IMR-90 (cell line): ENCODE data around the gene ANK2. TPM values are rescaled to one million over a fixed set of nuclear protein-coding genes. Genes with fewer than 3 reads are reported as not detected.

Source experiments
- ATAC-seq: fragments of 200-7000 bp; cut with Tn5 transposase; 2 replicates; pipeline ENCODE4 v1.9.1; 2020; ENCODE audit warnings: low read depth, mild to moderate bottlenecking, moderate library complexity
- BruUV-seq: library from RNA; stranded (reverse); fragments of 400-500 nt; replicated peaks from 2 replicates; lab custom pipeline; 2021; lab: Mats Ljungman, UMichigan
- CTCF ChIA-PET: fragments of 300-600 bp; formaldehyde crosslinking; extraction: SDS; loops from one replicate; lab custom pipeline; 2021; ENCODE audit warnings: antibody characterized with exemption; lab: Yijun Ruan, JAX
- POLR2A ChIA-PET: fragments of 300-600 bp; sonication (Branson Sonifier 250); formaldehyde crosslinking; loops from one replicate; lab custom pipeline; 2022; ENCODE audit warnings: antibody characterized with exemption; ENCODE audit not compliant: unreplicated experiment; lab: Charles Lee
- DNase-seq: peaks from one replicate; pipeline ENCODE4 v3.0.0; 2013
- H2AFZ ChIP-seq: replicated peaks from 2 replicates; pipeline ENCODE3; 2013; ENCODE audit warnings: low read length, mild to moderate bottlenecking; ENCODE audit not compliant: poor library complexity
- H2AK5ac ChIP-seq: 2 replicates; pipeline ENCODE4 v1.6.1; 2013; ENCODE audit warnings: low read depth, low read length, inconsistent platforms
- H2AK9ac ChIP-seq: replicated peaks from 2 replicates; pipeline ENCODE3; 2013; ENCODE audit warnings: mild to moderate bottlenecking, low read depth, low read length, moderate library complexity; ENCODE audit not compliant: poor library complexity
- H2BK120ac ChIP-seq: 2 replicates; pipeline ENCODE4 v1.6.1; 2013; ENCODE audit warnings: low read depth, low read length, inconsistent platforms
- H2BK15ac ChIP-seq: 3 replicates; pipeline ENCODE4 v1.6.1; 2013; ENCODE audit warnings: low read depth, low read length, inconsistent platforms
- H2BK20ac ChIP-seq: 2 replicates; pipeline ENCODE4 v1.6.1; 2013; ENCODE audit warnings: low read depth, mild to moderate bottlenecking, inconsistent platforms, low read length, moderate library complexity
- H2BK5ac ChIP-seq: 2 replicates; pipeline ENCODE4 v1.6.1; 2013; ENCODE audit warnings: mild to moderate bottlenecking, low read depth, low read length, inconsistent platforms; ENCODE audit not compliant: poor library complexity, severe bottlenecking
- H3K14ac ChIP-seq: replicated peaks from 2 replicates; pipeline ENCODE4 v1.6.1; 2013; ENCODE audit warnings: low read depth, low read length, inconsistent platforms
- H3K18ac ChIP-seq: 2 replicates; pipeline ENCODE4 v1.6.1; 2013; ENCODE audit warnings: low read depth, low read length, control low read depth
- H3K23ac ChIP-seq: 2 replicates; pipeline ENCODE4 v1.6.1; 2013; ENCODE audit warnings: low read depth, low read length, inconsistent platforms
- H3K27ac ChIP-seq: 2 replicates; pipeline ENCODE4 v1.5.1; 2013; ENCODE audit warnings: mild to moderate bottlenecking, control low read depth, low read length; ENCODE audit not compliant: insufficient read depth
- H3K27me3 ChIP-seq: 2 replicates; pipeline ENCODE4 v1.6.1; 2013; ENCODE audit warnings: low read length; ENCODE audit not compliant: control insufficient read depth, insufficient read depth
- H3K36me3 ChIP-seq: 2 replicates; pipeline ENCODE4 v1.6.1; 2013; ENCODE audit warnings: low read length, mixed read lengths; ENCODE audit not compliant: control insufficient read depth, insufficient read depth
- H3K4ac ChIP-seq: 2 replicates; pipeline ENCODE4 v1.6.1; 2013; ENCODE audit warnings: low read depth, low read length, inconsistent platforms
- H3K4me1 ChIP-seq: 2 replicates; pipeline ENCODE4 v1.6.1; 2013; ENCODE audit warnings: low read length, mixed read lengths; ENCODE audit not compliant: control insufficient read depth, insufficient read depth
- H3K4me2 ChIP-seq: 2 replicates; pipeline ENCODE4 v1.6.1; 2013; ENCODE audit warnings: low read depth, mild to moderate bottlenecking, control low read depth, low read length, moderate library complexity
- H3K4me3 ChIP-seq: 2 replicates; pipeline ENCODE4 v1.5.1; 2013; ENCODE audit warnings: low read depth, mild to moderate bottlenecking, control low read depth, low read length, moderate library complexity; ENCODE audit not compliant: insufficient read depth
- H3K56ac ChIP-seq: 2 replicates; pipeline ENCODE4 v1.6.1; 2013; ENCODE audit warnings: low read length, inconsistent platforms; ENCODE audit not compliant: insufficient read depth; ENCODE audit errors: extremely low read depth
- H3K79me1 ChIP-seq, 2 experiments: 2 replicates each; pipeline ENCODE4 v1.6.1; 2013; ENCODE audit warnings: low read length in 2 of 2, inconsistent platforms in 1 of 2, low read depth in 1 of 2
- H3K9ac ChIP-seq: 2 replicates; pipeline ENCODE4 v1.6.1; 2013; ENCODE audit warnings: low read depth, low read length, control low read depth
- H3K9me1 ChIP-seq: 2 replicates; pipeline ENCODE4 v1.6.1; 2013; ENCODE audit warnings: low read length, inconsistent platforms; ENCODE audit not compliant: insufficient read depth
- H3K9me3 ChIP-seq: 2 replicates; pipeline ENCODE4 v1.6.1; 2013; ENCODE audit warnings: low read length; ENCODE audit not compliant: control insufficient read depth, insufficient read depth
- H4K20me1 ChIP-seq: 2 replicates; pipeline ENCODE4 v1.6.1; 2013; ENCODE audit warnings: low read length, inconsistent platforms; ENCODE audit not compliant: insufficient read depth
- H4K5ac ChIP-seq: 2 replicates; pipeline ENCODE4 v1.6.1; 2013; ENCODE audit warnings: mild to moderate bottlenecking, low read depth, low read length, control low read depth
- H4K8ac ChIP-seq, 2 experiments: 2 replicates each; pipeline ENCODE4 v1.6.1; 2013; ENCODE audit warnings: low read depth in 2 of 2, low read length in 2 of 2, control low read depth in 1 of 2, inconsistent platforms in 1 of 2
- H4K91ac ChIP-seq: 2 replicates; pipeline ENCODE4 v1.6.1; 2013; ENCODE audit warnings: low read depth, low read length, inconsistent platforms; ENCODE audit not compliant: insufficient read depth
- BHLHE40 ChIP-seq: fragments of 150-350 bp; IDR thresholded peaks from 2 replicates; pipeline ENCODE4 v1.6.1; 2016; ENCODE audit warnings: mild to moderate bottlenecking, low read depth, low read length
- CHD1 ChIP-seq: IDR thresholded peaks from 2 replicates; pipeline ENCODE4 v1.6.1; 2012; ENCODE audit warnings: low read depth, low read length, improper control_type of control experiment
- MAZ ChIP-seq: IDR thresholded peaks from 2 replicates; pipeline ENCODE4 v1.6.1; 2012; ENCODE audit warnings: low read depth, mild to moderate bottlenecking, low read length, improper control_type of control experiment, moderate library complexity, borderline replicate concordance
- RFX5 ChIP-seq: IDR thresholded peaks from 2 replicates; pipeline ENCODE4 v1.8.0; 2012; ENCODE audit warnings: low read depth, mild to moderate bottlenecking, low read length, moderate library complexity
- WGBS, 2 experiments: methylation state at CpG; one replicate each; pipeline versions ENCODE4 v1.1.5 to v1.1.7; 2013; ENCODE audit warnings: missing lambda C conversion rate in 2 of 2; ENCODE audit not compliant: insufficient read length in 1 of 2; ENCODE audit errors: extremely low coverage in 2 of 2; 5-methylcytosine and 5-hydroxymethylcytosine counted together
- dilution Hi-C: fragments of 300-500 bp; cut with HindIII; formaldehyde crosslinking; loops from one replicate; pipeline ENCODE4 v1.14.3; 2018; ENCODE audit warnings: low sequenced_read_pairs; ENCODE audit not compliant: unreplicated experiment
- in situ Hi-C: fragments of 300-500 bp; cut with MboI; formaldehyde crosslinking; loops from 3 replicates; pipeline ENCODE4 v1.14.3; 2019; ENCODE audit warnings: low sequenced_read_pairs, inconsistent platforms, mixed read lengths
- intact Hi-C: fragments of 100-400 bp; cut with micrococcal nuclease; formaldehyde crosslinking; loops from 2 replicates; pipeline ENCODE4 v1.10.0; 2022
- polyA plus RNA-seq, 3 experiments: library from polyadenylated mRNA; depleted of rRNA; stranded (reverse); fragments of >200 nt; gene quantifications; 2 replicates each; pipeline ENCODE4 v1.2.3, GENCODE V29; 2012; ENCODE audit warnings: low replicate concordance in 1 of 3
- total RNA-seq: library from RNA; depleted of rRNA; stranded (reverse); fragments of >200 nt; gene quantifications from 2 replicates; pipeline ENCODE4 v1.2.3, GENCODE V29; 2012

ANK2 gene
- total and polyA plus RNA-seq, 2 of the 4 experiments (the other 2 are of a cell fraction), result 0.82 to 6.6 TPM

GRCh38 chr4:113302051-113302450 is 252.6 kb downstream of the ANK2 start:
- DNase-seq (no peak), ATAC-seq (no peak)
- Histone ChIP-seq H2BK15ac (no peak overlapping the region), H3K9me1 (no peaks in the 10 kb centered on the region), H2AK9ac (no peak overlapping the region), H4K8ac (no peak overlapping the region), H3K18ac (no peak overlapping the region), H3K4me1 (no peaks in the 10 kb centered on the region), H3K36me3 (no peaks in the 10 kb centered on the region), H3K4me2 (no peak overlapping the region), H2AK5ac (no peak overlapping the region), H3K56ac (no peak overlapping the region), H3K27me3 (no peaks in the 10 kb centered on the region), H2AFZ (no peak overlapping the region), H2BK5ac (no peak overlapping the region), H3K9me3 (no peaks in the 10 kb centered on the region), H2BK20ac (no peak overlapping the region), H3K4me3 (no peak overlapping the region), H3K14ac (no peak overlapping the region), H4K5ac (no peak overlapping the region), H2BK120ac (no peak overlapping the region), H3K27ac (no peak overlapping the region), H3K23ac (no peak overlapping the region), H4K91ac (no peak overlapping the region), H4K20me1 (no peaks in the 10 kb centered on the region), H3K79me1 (no peaks in the 10 kb centered on the region), H3K9ac (no peak overlapping the region), H3K4ac (no peak overlapping the region)
- TF ChIP-seq MAZ, result no peak
- TF ChIP-seq BHLHE40, result no peak
- no peak for TF ChIP-seq CHD1
- no peak for TF ChIP-seq RFX5
- CTCF ChIA-PET, result interaction anchor here (1.3 kb wide), 1 partner anchor 9 kb away, joined by 3 read pairs; no protein-coding TSS in a partner anchor
- intact Hi-C loops (loop anchor here (5.0 kb wide), 1 partner anchor 45 kb away; no protein-coding TSS in a partner anchor), in situ Hi-C loops (no loop called here), dilution Hi-C loops (no loop called here)
- WGBS, 2 experiments, result no CpG with 5 or more reads among the region's 1 CpG
- BruUV-seq, result no TSS peak
- POLR2A ChIA-PET, result no interaction called here
